Endothelial cell of umbilical vein (primary cell): ENCODE data around the gene SHISA5. TPM values are rescaled to one million over a fixed set of nuclear protein-coding genes. Genes with fewer than 3 reads are reported as not detected.

Experiments used
- BruUV-seq: library from RNA; stranded (reverse); fragments of 400-500 nt; replicated peaks from 2 replicates; lab custom pipeline; 2021; lab: Mats Ljungman, UMichigan
- CTCF ChIA-PET: fragments of 300-600, 350-600 bp; sonication (Branson Sonifier 250); formaldehyde crosslinking; loops from one replicate; lab custom pipeline; 2021; ENCODE audit warnings: antibody characterized with exemption, inconsistent platforms; lab: Charles Lee
- POLR2A ChIA-PET: fragments of 300-600, 350-600 bp; sonication (Branson Sonifier 250); formaldehyde crosslinking; loops from one replicate; lab custom pipeline; 2021; ENCODE audit warnings: antibody characterized with exemption, inconsistent platforms; lab: Charles Lee
- DNase-seq: peaks from one replicate; pipeline ENCODE4 v3.0.0-alpha.2; 2011; ENCODE audit warnings: low read depth, low spot score
- FAIRE-seq: peaks from 2 replicates; lab custom pipeline; 2011; peaks lifted over from hg19 to GRCh38; lab: Jason Lieb, UNC
- H2AFZ ChIP-seq: 2 replicates; pipeline ENCODE4 v1.6.0; 2012; ENCODE audit warnings: low read depth, low read length, control low read depth, inconsistent platforms
- H3K27ac ChIP-seq: 2 replicates; pipeline ENCODE4 v1.5.1; 2011; ENCODE audit warnings: low read depth, mild to moderate bottlenecking, control low read depth, low read length, moderate library complexity; ENCODE audit not compliant: insufficient read depth
- H3K27me3 ChIP-seq, 2 experiments: 2 replicates each; pipeline versions ENCODE4 v1.6.0 to v1.6.1; 2011; ENCODE audit warnings: low read length in 2 of 2, mixed read lengths in 1 of 2; ENCODE audit not compliant: control insufficient read depth in 2 of 2, insufficient read depth in 2 of 2
- H3K36me3 ChIP-seq, 2 experiments: 2 replicates in 1 of 2; 3 replicates in 1 of 2; pipeline ENCODE4 v1.5.1; 2011; ENCODE audit warnings: low read length in 2 of 2, mild to moderate bottlenecking in 1 of 2, moderate library complexity in 1 of 2; ENCODE audit not compliant: control insufficient read depth in 2 of 2, insufficient read depth in 2 of 2; ENCODE audit errors: extremely low read depth in 1 of 2
- H3K4me1 ChIP-seq: 3 replicates; pipeline ENCODE4 v1.5.1; 2011; ENCODE audit warnings: mild to moderate bottlenecking, low read length; ENCODE audit not compliant: control insufficient read depth, insufficient read depth; ENCODE audit errors: extremely low read depth
- H3K4me2 ChIP-seq: 2 replicates; pipeline ENCODE4 v1.6.1; 2011; ENCODE audit warnings: low read length, control low read depth, mixed read lengths; ENCODE audit not compliant: insufficient read depth
- H3K4me3 ChIP-seq, 3 experiments: fragments of 200-600 bp in 1 of 3; sonication (generic), shearing (Covaris generic) in 1 of 3; replicated peaks in 1 of 3; 2 replicates each; pipeline ENCODE4 v1.5.1; 2011 to 2016; ENCODE audit warnings: control low read depth in 3 of 3, low read length in 3 of 3, mild to moderate bottlenecking in 2 of 3, inconsistent platforms in 1 of 3, low read depth in 1 of 3, moderate library complexity in 1 of 3; ENCODE audit not compliant: insufficient read depth in 1 of 3
- H3K79me2 ChIP-seq: 2 replicates; pipeline ENCODE4 v1.6.0; 2012; ENCODE audit warnings: low read length, inconsistent platforms; ENCODE audit not compliant: control insufficient read depth, insufficient read depth
- H3K9ac ChIP-seq: replicated peaks from 2 replicates; pipeline ENCODE3; 2011; ENCODE audit warnings: low read length, control low read depth; ENCODE audit not compliant: insufficient read depth; ENCODE audit errors: extremely low read depth
- H3K9me1 ChIP-seq: replicated peaks from 3 replicates; pipeline ENCODE4 v1.6.0; 2011; ENCODE audit warnings: mild to moderate bottlenecking, low read length; ENCODE audit not compliant: control insufficient read depth, insufficient read depth; ENCODE audit errors: extremely low read depth
- H3K9me3 ChIP-seq: replicated peaks from 2 replicates; pipeline ENCODE4 v1.5.1; 2012; ENCODE audit warnings: low read length, inconsistent platforms; ENCODE audit not compliant: control insufficient read depth, insufficient read depth
- H4K20me1 ChIP-seq: replicated peaks from 2 replicates; pipeline ENCODE3; 2011; ENCODE audit warnings: mild to moderate bottlenecking, low read length; ENCODE audit not compliant: control insufficient read depth, insufficient read depth; ENCODE audit errors: extremely low read depth
- CTCF ChIP-seq, 2 donors: IDR thresholded peaks; 1 replicate in 1 of 2; 2 replicates in 1 of 2; pipeline ENCODE4 v1.5.1; 2011; ENCODE audit warnings: low read length in 2 of 2, mild to moderate bottlenecking in 2 of 2, moderate library complexity in 2 of 2, control low read depth in 1 of 2, inconsistent platforms in 1 of 2, low read depth in 1 of 2; ENCODE audit not compliant: insufficient read depth in 1 of 2; ENCODE audit errors: extremely low read depth in 1 of 2
- EZH2 ChIP-seq: IDR thresholded peaks from 2 replicates; pipeline ENCODE4 v1.6.1; 2012; ENCODE audit warnings: borderline replicate concordance, low read depth, mild to moderate bottlenecking, moderate library complexity, low read length, inconsistent platforms; ENCODE audit not compliant: severe bottlenecking
- FOS ChIP-seq: IDR thresholded peaks from 2 replicates; pipeline ENCODE4 v1.6.1; 2011; ENCODE audit warnings: mild to moderate bottlenecking, low read length, moderate library complexity, borderline replicate concordance; ENCODE audit not compliant: insufficient read depth
- GATA2 ChIP-seq: IDR thresholded peaks from 2 replicates; pipeline ENCODE4 v1.7.0; 2011; ENCODE audit warnings: low read depth, mild to moderate bottlenecking, moderate library complexity, mixed read lengths, low read length; ENCODE audit not compliant: insufficient read length, insufficient read depth
- JUN ChIP-seq: IDR thresholded peaks from 2 replicates; pipeline ENCODE4 v1.6.1; 2011; ENCODE audit warnings: borderline replicate concordance, low read depth; ENCODE audit not compliant: insufficient read length, insufficient read depth
- MAX ChIP-seq: IDR thresholded peaks from 2 replicates; pipeline ENCODE4 v1.6.1; 2011; ENCODE audit not compliant: insufficient read depth, insufficient read length
- MYC ChIP-seq: IDR thresholded peaks from one replicate; pipeline ENCODE4 v1.6.1; 2011; ENCODE audit warnings: mild to moderate bottlenecking, low read depth, low read length
- POLR2A ChIP-seq: IDR thresholded peaks from 2 replicates; pipeline ENCODE4 v1.6.1; 2012; ENCODE audit warnings: low read depth, mild to moderate bottlenecking, control low read depth, low read length
- POLR2AphosphoS5 ChIP-seq: IDR thresholded peaks from 2 replicates; pipeline ENCODE4 v1.6.1; 2012; ENCODE audit warnings: low read depth, mild to moderate bottlenecking, control low read depth, low read length, moderate library complexity; ENCODE audit not compliant: insufficient read depth
- dilution Hi-C: fragments of 300-500 bp; cut with MboI; formaldehyde crosslinking; loops from one replicate; pipeline ENCODE4 v1.15.0; 2019; ENCODE audit warnings: low sequenced_read_pairs; ENCODE audit not compliant: extremely low pct_ligation_motif_present
- intact Hi-C: fragments of 100-400 bp; cut with micrococcal nuclease; formaldehyde crosslinking; loops from one replicate; pipeline ENCODE4 v1.10.0; 2022
- polyA plus RNA-seq, 4 experiments: library from polyadenylated mRNA; depleted of rRNA in 3 of 4; stranded (reverse) in 3 of 4; unstranded in 1 of 4; fragments of >200 nt; gene quantifications; 2 replicates each; pipeline versions ENCODE4 v1.2.1 to v1.2.3, GENCODE V29; 2011 to 2012; ENCODE audit warnings: missing spikeins in 1 of 4
- total RNA-seq: library from RNA; stranded (reverse); gene quantifications from 2 replicates; pipeline ENCODE4 v1.2.3, GENCODE V29; 2021

Gene SHISA5
- total and polyA plus RNA-seq, 2 donors (not counting 3 experiments of a cell fraction or from before 2014, with no cell fraction given): 205 to 320 TPM

- no peaks in the 10 kb centered on the region for H3K36me3 ChIP-seq
- ChIA-PET POLR2A (no interaction called here), CTCF (interaction anchor here (1.5 to 2.1 kb wide), 3 partner anchors 10 to 24 kb away, joined by 3 to 5 read pairs (median 4); no protein-coding TSS in a partner anchor)
- DNase-seq (no peak), FAIRE-seq (no peak)
- dilution Hi-C loops (no loop called here), intact Hi-C loops (no loop called here)
- H3K4me1 ChIP-seq: no peaks in the 10 kb centered on the region
- no peaks in the 10 kb centered on the region for H3K79me2 ChIP-seq
- H3K4me2 ChIP-seq: no peak overlapping the region
- H3K27ac ChIP-seq: no peak overlapping the region
- no peak overlapping the region for H3K9ac ChIP-seq
- H3K27me3 ChIP-seq: no peaks in the 10 kb centered on the region
- TF ChIP-seq MYC (no peak), MAX (no peak), JUN (no peak), CTCF (IDR thresholded peaks at IDR 0.05; ENCODE audit: extremely low read depth in 1 of 2, insufficient read depth in 1 of 2, low read depth in 1 of 2, low read length in 2 of 2) (no peak), EZH2 (no peak), POLR2A (no peak), GATA2 (no peak), FOS (no peak), POLR2AphosphoS5 (no peak)
- no peak overlapping the region for H3K4me3 ChIP-seq
- H3K9me1 ChIP-seq: no peaks in the 10 kb centered on the region
- H4K20me1 ChIP-seq: no peaks in the 10 kb centered on the region
- no peak overlapping the region for H2AFZ ChIP-seq
- H3K9me3 ChIP-seq: no peaks in the 10 kb centered on the region
- BruUV-seq: no TSS peak
Observed at GRCh38 chr3:48532977-48533337, 29.0 kb upstream of the SHISA5 start.
